ENCODE results near the gene FAM114A1.
A peak's percentile ranks its signal among the peaks of the same experiment; 100 is the strongest.
"Not testable (repeated sequence)": the region's sequence is repeated elsewhere in the genome, so short reads cannot be mapped to it uniquely, and the experiment has no call there.

The FAM114A1 gene

GRCh38 chr4:38941906-38942305 is 74.3 kb downstream of the FAM114A1 start:
- H3K36me3 ChIP-seq (ENCODE audit: control insufficient read depth, insufficient read depth, low read length); H3K4me3 ChIP-seq (ENCODE audit: low read length): not testable (repeated sequence)

GRCh38 chr4:38943343-38943742 is 75.7 kb downstream of the FAM114A1 start:
- Histone ChIP-seq H3K79me1 (ENCODE audit: low read length) (no peaks in the 10 kb centered on the region), H3K4me2 (ENCODE audit: low read length) (no peak overlapping the region), H3K27me3 (ENCODE audit: insufficient read depth, low read length, poor library complexity) (no peaks in the 10 kb centered on the region), H3K4ac (ENCODE audit: low read depth, low read length) (no peak overlapping the region), H2BK5ac (ENCODE audit: low read length) (no peak overlapping the region), H3K4me3 (ENCODE audit: low read length) (no peak overlapping the region), H3K18ac (ENCODE audit: low read length) (no peak overlapping the region), H3K36me3 (ENCODE audit: control insufficient read depth, insufficient read depth, low read length) (peaks cover 2% of the 10 kb centered on the region), H2AK5ac (ENCODE audit: low read length) (no peak overlapping the region), H2BK15ac (replicated peaks; ENCODE audit: low read depth) (no peak overlapping the region), H3K79me2 (ENCODE audit: control insufficient read depth, insufficient read depth, low read length) (no peaks in the 10 kb centered on the region), H2BK120ac (ENCODE audit: low read depth, low read length) (no peak overlapping the region), H3K9ac (ENCODE audit: low read length) (no peak overlapping the region), H3K4me1 (ENCODE audit: control insufficient read depth, low read depth, low read length) (no peaks in the 10 kb centered on the region), H4K5ac (ENCODE audit: low read length) (no peak overlapping the region), H3K27ac (ENCODE audit: low read depth, low read length) (no peak overlapping the region), H3K56ac (ENCODE audit: low read length) (no peak overlapping the region), H4K8ac (ENCODE audit: low read depth, low read length) (no peak overlapping the region), H3K23ac (ENCODE audit: low read length) (no peak overlapping the region)
- WGBS (ENCODE audit: extremely low coverage, insufficient coverage, low lambda C conversion rate), result no CpG with 5 or more reads among the region's 4 CpGs
- no peak for DNase-seq

More at GRCh38 chr4:38941906-38942305, 74.3 kb downstream of the FAM114A1 start:
- not testable (repeated sequence) for H3K4me2 ChIP-seq (ENCODE audit: low read length); H3K27me3 ChIP-seq (ENCODE audit: insufficient read depth, low read length, poor library complexity); H3K79me2 ChIP-seq (ENCODE audit: control insufficient read depth, insufficient read depth, low read length); H3K56ac ChIP-seq (ENCODE audit: low read length); H3K9ac ChIP-seq (ENCODE audit: low read length); H3K23ac ChIP-seq (ENCODE audit: low read length); H2BK5ac ChIP-seq (ENCODE audit: low read length); H4K8ac ChIP-seq (ENCODE audit: low read depth, low read length); H2AK5ac ChIP-seq (ENCODE audit: low read length); H3K4ac ChIP-seq (ENCODE audit: low read depth, low read length); H3K4me1 ChIP-seq (ENCODE audit: control insufficient read depth, low read depth, low read length); H2BK15ac ChIP-seq (replicated peaks; ENCODE audit: low read depth); H3K79me1 ChIP-seq (ENCODE audit: low read length); H2BK120ac ChIP-seq (ENCODE audit: low read depth, low read length); H3K27ac ChIP-seq (ENCODE audit: low read depth, low read length); H4K5ac ChIP-seq (ENCODE audit: low read length); DNase-seq; H3K18ac ChIP-seq (ENCODE audit: low read length)
- WGBS (ENCODE audit: extremely low coverage, insufficient coverage, low lambda C conversion rate), result no CpG with 5 or more reads among the region's 3 CpGs

- no peak for DNase-seq
- no peak overlapping the region for H2AK5ac ChIP-seq (ENCODE audit: low read length)
- H3K18ac ChIP-seq (ENCODE audit: low read length), result no peak overlapping the region
- H3K56ac ChIP-seq (ENCODE audit: low read length), result no peak overlapping the region
- no peaks in the 10 kb centered on the region for H3K27me3 ChIP-seq (ENCODE audit: insufficient read depth, low read length, poor library complexity)
- H3K4me1 ChIP-seq (ENCODE audit: control insufficient read depth, low read depth, low read length), result no peaks in the 10 kb centered on the region
- H3K27ac ChIP-seq (ENCODE audit: low read depth, low read length), result no peak overlapping the region
- H3K4ac ChIP-seq (ENCODE audit: low read depth, low read length), result no peak overlapping the region
- H3K79me2 ChIP-seq (ENCODE audit: control insufficient read depth, insufficient read depth, low read length), result no peaks in the 10 kb centered on the region
- H3K79me1 ChIP-seq (ENCODE audit: low read length), result no peaks in the 10 kb centered on the region
- H2BK15ac ChIP-seq (replicated peaks; ENCODE audit: low read depth), result no peak overlapping the region
- no peak overlapping the region for H4K8ac ChIP-seq (ENCODE audit: low read depth, low read length)
- no peak overlapping the region for H3K9ac ChIP-seq (ENCODE audit: low read length)
- H3K4me2 ChIP-seq (ENCODE audit: low read length), result no peak overlapping the region
- H3K36me3 ChIP-seq (ENCODE audit: control insufficient read depth, insufficient read depth, low read length), result peaks cover 2% of the 10 kb centered on the region
- H2BK120ac ChIP-seq (ENCODE audit: low read depth, low read length), result no peak overlapping the region
- no peak overlapping the region for H2BK5ac ChIP-seq (ENCODE audit: low read length)
- no peak overlapping the region for H3K23ac ChIP-seq (ENCODE audit: low read length)
- no CpG with 5 or more reads among the region's 9 CpGs for WGBS (ENCODE audit: extremely low coverage, insufficient coverage, low lambda C conversion rate)
- no peak overlapping the region for H4K5ac ChIP-seq (ENCODE audit: low read length)
- H3K4me3 ChIP-seq (ENCODE audit: low read length), result no peak overlapping the region
These were observed 76.8 kb downstream of the FAM114A1 start for GRCh38 chr4:38944440-38944839.

GRCh38 chr4:38946919-38947318 is 79.3 kb downstream of the FAM114A1 start:
- Histone ChIP-seq H3K56ac (ENCODE audit: low read length) (no peak overlapping the region), H2AK5ac (ENCODE audit: low read length) (no peak overlapping the region), H3K9ac (ENCODE audit: low read length) (no peak overlapping the region), H2BK15ac (replicated peaks; ENCODE audit: low read depth) (no peak overlapping the region), H2BK5ac (ENCODE audit: low read length) (no peak overlapping the region), H3K18ac (ENCODE audit: low read length) (no peak overlapping the region), H3K4ac (ENCODE audit: low read depth, low read length) (no peak overlapping the region), H3K23ac (ENCODE audit: low read length) (no peak overlapping the region), H4K5ac (ENCODE audit: low read length) (no peak overlapping the region), H3K79me1 (ENCODE audit: low read length) (no peaks in the 10 kb centered on the region), H3K36me3 (ENCODE audit: control insufficient read depth, insufficient read depth, low read length) (no peaks in the 10 kb centered on the region), H3K27ac (ENCODE audit: low read depth, low read length) (no peak overlapping the region), H3K27me3 (ENCODE audit: insufficient read depth, low read length, poor library complexity) (no peaks in the 10 kb centered on the region), H3K4me2 (ENCODE audit: low read length) (no peak overlapping the region), H4K8ac (ENCODE audit: low read depth, low read length) (no peak overlapping the region), H2BK120ac (ENCODE audit: low read depth, low read length) (no peak overlapping the region), H3K79me2 (ENCODE audit: control insufficient read depth, insufficient read depth, low read length) (no peaks in the 10 kb centered on the region), H3K4me3 (ENCODE audit: low read length) (no peak overlapping the region), H3K4me1 (ENCODE audit: control insufficient read depth, low read depth, low read length) (no peaks in the 10 kb centered on the region)
- DNase-seq, result no peak
- no CpG with 5 or more reads among the region's 3 CpGs for WGBS (ENCODE audit: extremely low coverage, insufficient coverage, low lambda C conversion rate)

GRCh38 chr4:38948551-38948950 is 80.9 kb downstream of the FAM114A1 start:
- Histone ChIP-seq H3K18ac (ENCODE audit: low read length) (no peak overlapping the region), H3K27me3 (ENCODE audit: insufficient read depth, low read length, poor library complexity) (no peaks in the 10 kb centered on the region), H4K8ac (ENCODE audit: low read depth, low read length) (no peak overlapping the region), H3K56ac (ENCODE audit: low read length) (no peak overlapping the region), H3K79me2 (ENCODE audit: control insufficient read depth, insufficient read depth, low read length) (no peaks in the 10 kb centered on the region), H3K4me2 (ENCODE audit: low read length) (no peak overlapping the region), H3K4me3 (ENCODE audit: low read length) (no peak overlapping the region), H3K27ac (ENCODE audit: low read depth, low read length) (no peak overlapping the region), H2BK15ac (replicated peaks; ENCODE audit: low read depth) (no peak overlapping the region), H3K4ac (ENCODE audit: low read depth, low read length) (no peak overlapping the region), H3K9ac (ENCODE audit: low read length) (no peak overlapping the region), H4K5ac (ENCODE audit: low read length) (no peak overlapping the region), H2BK120ac (ENCODE audit: low read depth, low read length) (no peak overlapping the region), H3K79me1 (ENCODE audit: low read length) (no peaks in the 10 kb centered on the region), H3K36me3 (ENCODE audit: control insufficient read depth, insufficient read depth, low read length) (no peaks in the 10 kb centered on the region), H3K4me1 (ENCODE audit: control insufficient read depth, low read depth, low read length) (no peaks in the 10 kb centered on the region), H2BK5ac (ENCODE audit: low read length) (no peak overlapping the region), H2AK5ac (ENCODE audit: low read length) (no peak overlapping the region), H3K23ac (ENCODE audit: low read length) (no peak overlapping the region)
- no CpG with 5 or more reads among the region's 2 CpGs for WGBS (ENCODE audit: extremely low coverage, insufficient coverage, low lambda C conversion rate)
- peak; percentile 3 for DNase-seq

GRCh38 chr4:38949411-38950051 is 81.9 kb downstream of the FAM114A1 start:
- no peak overlapping the region for H2BK120ac ChIP-seq (ENCODE audit: low read depth, low read length)
- no peak overlapping the region for H2BK5ac ChIP-seq (ENCODE audit: low read length)
- H3K79me2 ChIP-seq (ENCODE audit: control insufficient read depth, insufficient read depth, low read length), result no peaks in the 10 kb centered on the region
- H4K8ac ChIP-seq (ENCODE audit: low read depth, low read length), result no peak overlapping the region
- no peak overlapping the region for H3K9ac ChIP-seq (ENCODE audit: low read length)
- H3K4me2 ChIP-seq (ENCODE audit: low read length), result no peak overlapping the region
- no peak overlapping the region for H3K18ac ChIP-seq (ENCODE audit: low read length)
- no peaks in the 10 kb centered on the region for H3K36me3 ChIP-seq (ENCODE audit: control insufficient read depth, insufficient read depth, low read length)
- H3K27me3 ChIP-seq (ENCODE audit: insufficient read depth, low read length, poor library complexity), result no peaks in the 10 kb centered on the region
- H3K56ac ChIP-seq (ENCODE audit: low read length), result no peak overlapping the region
- H3K23ac ChIP-seq (ENCODE audit: low read length), result no peak overlapping the region
- H3K4me3 ChIP-seq (ENCODE audit: low read length), result no peak overlapping the region
- no peak overlapping the region for H2AK5ac ChIP-seq (ENCODE audit: low read length)
- no peak overlapping the region for H3K27ac ChIP-seq (ENCODE audit: low read depth, low read length)
- no peaks in the 10 kb centered on the region for H3K79me1 ChIP-seq (ENCODE audit: low read length)
- peak; percentile 18 for DNase-seq
- no CpG with 5 or more reads among the region's 5 CpGs for WGBS (ENCODE audit: extremely low coverage, insufficient coverage, low lambda C conversion rate)
- H4K5ac ChIP-seq (ENCODE audit: low read length), result no peak overlapping the region
- H3K4ac ChIP-seq (ENCODE audit: low read depth, low read length), result no peak overlapping the region
- H3K4me1 ChIP-seq (ENCODE audit: control insufficient read depth, low read depth, low read length), result no peaks in the 10 kb centered on the region
- no peak overlapping the region for H2BK15ac ChIP-seq (replicated peaks; ENCODE audit: low read depth)
